Epithelial cell of proximal tubule (primary cell): ENCODE measurements around the gene FAM3A. TPM values are rescaled to one million over a fixed set of nuclear protein-coding genes. Genes with fewer than 3 reads are reported as not detected.

Experiments used
- DNase-seq: peaks from one replicate; pipeline ENCODE4 v3.0.0-alpha.2; 2011; ENCODE audit warnings: low read depth
- H3K4me3 ChIP-seq: 2 replicates; pipeline ENCODE4 v1.5.1; 2011; ENCODE audit warnings: low read depth, mild to moderate bottlenecking, low read length
- CTCF ChIP-seq: conservative IDR thresholded peaks from 2 replicates; pipeline ENCODE4 v1.5.1; 2012; ENCODE audit warnings: low read depth, mild to moderate bottlenecking, low read length
- total RNA-seq: library from RNA; depleted of rRNA; stranded (reverse); fragments of >200 nt; gene quantifications from 2 replicates; pipeline ENCODE4 v1.2.3, GENCODE V29; 2015

The FAM3A gene
- total RNA-seq, 1 donor from 2014 or later = 24.8 TPM

GRCh38 chrX:154490414-154491083 lies 25.5 kb downstream of the FAM3A start, which contains the start of gene SLC10A3:
Gene SLC10A3 (minus strand): TSS chrX:154490629. CDS start chrX:154488940, 1,689 bp downstream.
- no peak for TF ChIP-seq CTCF
- DNase-seq = peak; percentile 26
- H3K4me3 ChIP-seq = peak within 1 kb of the TSS; percentile 69

GRCh38 chrX:154490021-154490413 lies 26.0 kb downstream of the FAM3A start:
- no peak for TF ChIP-seq CTCF
- peak overlapping the region; percentile 59 for H3K4me3 ChIP-seq
- DNase-seq = no peak

GRCh38 chrX:154489182-154489581 lies 26.9 kb downstream of the FAM3A start:
- no peak for DNase-seq
- H3K4me3 ChIP-seq = peak overlapping the region; percentile 59
- no peak for TF ChIP-seq CTCF

- H3K4me3 ChIP-seq = no peak overlapping the region
- no peak for TF ChIP-seq CTCF
- DNase-seq = no peak
These were observed 27.5 kb downstream of the FAM3A start for GRCh38 chrX:154488336-154489075.

GRCh38 chrX:154487518-154488290 lies 28.3 kb downstream of the FAM3A start:
- TF ChIP-seq CTCF = no peak
- DNase-seq = no peak
- H3K4me3 ChIP-seq = no peak overlapping the region

- no peak for TF ChIP-seq CTCF
- no peak for DNase-seq
- peak within 1 kb of the TSS; percentile 64 for H3K4me3 ChIP-seq
These were observed 29.4 kb downstream of the FAM3A start, which contains the start of gene UBL4A for GRCh38 chrX:154486396-154487207. Gene UBL4A (minus strand): TSS chrX:154486615. CDS start chrX:154486584, 31 bp downstream.
